GM18909 (cell line): Measurements from ENCODE around the gene FAT1.

ENCODE experiments used
- ATAC-seq: cut with Tn5 transposase; IDR thresholded peaks from one replicate; pipeline ENCODE4 v1.9.1; 2021; ENCODE audit warnings: mild to moderate bottlenecking; ENCODE audit not compliant: unreplicated experiment, poor library complexity

Gene FAT1

GRCh38 chr4:186726426-186727168, 2.9 kb upstream of the FAT1 start:
- no peak for ATAC-seq

GRCh38 chr4:186725469-186726425, 2.1 kb upstream of the FAT1 start:
- ATAC-seq, result no peak

GRCh38 chr4:186724864-186725468, 1.3 kb upstream of the FAT1 start:
- ATAC-seq, result no peak

GRCh38 chr4:186724058-186724863, 605 bp upstream of the FAT1 start:
- no peak for ATAC-seq

- ATAC-seq, result no peak
Measured at GRCh38 chr4:186722796-186723291, 812 bp downstream of the FAT1 start.

GRCh38 chr4:186719925-186720694, 3.5 kb downstream of the FAT1 start:
- ATAC-seq, result no peak

GRCh38 chr4:186717556-186717955, 6.1 kb downstream of the FAT1 start:
- ATAC-seq, result no peak

- no peak for ATAC-seq
Measured at GRCh38 chr4:186715077-186715476, 8.6 kb downstream of the FAT1 start.

- ATAC-seq, result no peak
Measured at GRCh38 chr4:186714006-186714675, 9.5 kb downstream of the FAT1 start.

- ATAC-seq, result no peak
Measured at GRCh38 chr4:186712690-186713089, 11.0 kb downstream of the FAT1 start.

GRCh38 chr4:186710521-186711119, 13.0 kb downstream of the FAT1 start:
- no peak for ATAC-seq

- ATAC-seq, result no peak
Measured at GRCh38 chr4:186709517-186709916, 14.1 kb downstream of the FAT1 start.

GRCh38 chr4:186708554-186708953, 15.1 kb downstream of the FAT1 start:
- ATAC-seq, result no peak

- no peak for ATAC-seq
Measured at GRCh38 chr4:186707996-186708395, 15.7 kb downstream of the FAT1 start.

- ATAC-seq, result no peak
Measured at GRCh38 chr4:186707574-186707973, 16.1 kb downstream of the FAT1 start.

- ATAC-seq, result no peak
Measured at GRCh38 chr4:186704057-186704456, 19.6 kb downstream of the FAT1 start.

- ATAC-seq, result no peak
Measured at GRCh38 chr4:186703510-186703909, 20.1 kb downstream of the FAT1 start.

- no peak for ATAC-seq
Measured at GRCh38 chr4:186702940-186703339, 20.7 kb downstream of the FAT1 start.
